SU-DHL-6 (cell line): Measurements from ENCODE around the gene RNASE4.
"Not testable (repeated sequence)": the region's sequence is repeated elsewhere in the genome, so short reads cannot be mapped to it uniquely, and the experiment has no call there.

Source experiments
- H2AFZ ChIP-seq: fragments of 200-600 bp; sonication (generic); 2 replicates; pipeline ENCODE4 v1.6.1; 2014; ENCODE audit warnings: low read depth, mild to moderate bottlenecking, moderate library complexity, mixed read lengths, antibody characterized with exemption, low read length; ENCODE audit not compliant: severe bottlenecking
- H3F3A ChIP-seq: fragments of 200-600 bp; shearing (Covaris generic); 2 replicates; pipeline ENCODE4 v1.6.0; 2016; ENCODE audit warnings: antibody characterized with exemption, mild to moderate bottlenecking; ENCODE audit not compliant: insufficient read depth
- H3K27ac ChIP-seq: fragments of 200-600 bp; sonication (generic); 2 replicates; pipeline ENCODE4 v1.5.1; 2016; ENCODE audit warnings: low read depth, mild to moderate bottlenecking, low read length, moderate library complexity, mixed read lengths
- H3K27me3 ChIP-seq: fragments of 200-600 bp; sonication (generic), shearing (Covaris generic); 2 replicates; pipeline ENCODE4 v1.6.0; 2014; ENCODE audit warnings: mild to moderate bottlenecking, low read length
- H3K36me3 ChIP-seq: fragments of 200-600 bp; sonication (generic); 2 replicates; pipeline ENCODE4 v1.6.1; 2014; ENCODE audit warnings: mild to moderate bottlenecking, low read length, mixed read lengths
- H3K4me2 ChIP-seq: fragments of 300-600, 200-600 bp; shearing (Covaris generic), sonication (generic); 2 replicates; pipeline ENCODE4 v1.6.0; 2014; ENCODE audit warnings: low read length, low read depth, mild to moderate bottlenecking; ENCODE audit not compliant: poor library complexity, severe bottlenecking
- H3K4me3 ChIP-seq: fragments of 200-600 bp; sonication (generic); 2 replicates; pipeline ENCODE4 v1.5.1; 2014; ENCODE audit warnings: antibody characterized with exemption, low read length, mild to moderate bottlenecking, mixed read lengths; ENCODE audit not compliant: insufficient read depth, poor library complexity, severe bottlenecking
- H3K79me2 ChIP-seq: fragments of 200-600 bp; sonication (generic); 2 replicates; pipeline ENCODE4 v1.6.1; 2014; ENCODE audit warnings: mild to moderate bottlenecking, low read length, moderate library complexity; ENCODE audit not compliant: insufficient read depth
- H3K9ac ChIP-seq: fragments of 200-600 bp; sonication (generic); 2 replicates; pipeline ENCODE4 v1.7.0; 2014; ENCODE audit warnings: mild to moderate bottlenecking, low read length
- H3K9me2 ChIP-seq: fragments of 200-600 bp; sonication (generic); replicated peaks from 2 replicates; pipeline ENCODE4 v1.6.1; 2014; ENCODE audit warnings: low read length; ENCODE audit not compliant: insufficient read depth
- H3K9me3 ChIP-seq: fragments of 200-600 bp; sonication (generic); 2 replicates; pipeline ENCODE4 v1.6.1; 2014; ENCODE audit warnings: low read length, mixed read lengths; ENCODE audit not compliant: insufficient read depth
- H4K20me1 ChIP-seq: fragments of 200-600 bp; sonication (generic); 2 replicates; pipeline ENCODE4 v1.6.1; 2014; ENCODE audit warnings: low read depth, mild to moderate bottlenecking, antibody characterized with exemption, low read length, moderate library complexity, mixed read lengths
- CTCF ChIP-seq: fragments of 200-600 bp; sonication (generic); IDR thresholded peaks from one replicate; pipeline ENCODE4 v1.5.1; 2017; ENCODE audit warnings: antibody characterized with exemption, mild to moderate bottlenecking, low read length, moderate library complexity; ENCODE audit not compliant: insufficient read depth, poor library complexity, severe bottlenecking
- EZH2phosphoT487 ChIP-seq: fragments of 200-600 bp; sonication (generic), shearing (Covaris generic); conservative IDR thresholded peaks from 2 replicates; pipeline ENCODE4 v1.6.1; 2018; ENCODE audit warnings: mild to moderate bottlenecking, antibody characterized with exemption, low read length, moderate library complexity, mixed read lengths

Gene RNASE4

GRCh38 chr14:20683891-20684661, at the start of gene RNASE4:
Gene RNASE4 (plus strand): TSS chr14:20684560. CDS start chr14:20699372, 14,812 bp downstream.
- no peaks in the 10 kb centered on the region for H3K36me3 ChIP-seq
- peak within 1 kb of the TSS; percentile 87 for H2AFZ ChIP-seq
- TF ChIP-seq CTCF = no peak
- TF ChIP-seq EZH2phosphoT487 = no peak
- H4K20me1 ChIP-seq = no peaks in the 10 kb centered on the region
- peak within 1 kb of the TSS; percentile 79 for H3K4me2 ChIP-seq
- peak within 1 kb of the TSS; percentile 46 for H3K4me3 ChIP-seq
- H3K9me2 ChIP-seq = no peaks in the 10 kb centered on the region
- H3K27me3 ChIP-seq = no peaks in the 10 kb centered on the region
- peak within 1 kb of the TSS; percentile 84 for H3K27ac ChIP-seq
- H3K9ac ChIP-seq = peak within 1 kb of the TSS; percentile 59
- H3K9me3 ChIP-seq = no peaks in the 10 kb centered on the region
- no peaks in the 10 kb centered on the region for H3K79me2 ChIP-seq
- peaks cover 29% of the 10 kb centered on the region for H3F3A ChIP-seq

- no peaks in the 10 kb centered on the region for H3K36me3 ChIP-seq
Measured at GRCh38 chr14:20641591-20641990, 42.8 kb upstream of the RNASE4 start, which contains the start of gene OR6S1. Gene OR6S1 (minus strand): TSS chr14:20641691. CDS start chr14:20641691, 0 bp downstream.

GRCh38 chr14:20642182-20642581, 42.2 kb upstream of the RNASE4 start:
- H3K27me3 ChIP-seq = no peaks in the 10 kb centered on the region
- H2AFZ ChIP-seq = no peak overlapping the region
- H3F3A ChIP-seq = no peaks in the 10 kb centered on the region
- H3K9ac ChIP-seq = no peak overlapping the region
- no peaks in the 10 kb centered on the region for H4K20me1 ChIP-seq
- H3K9me3 ChIP-seq = no peaks in the 10 kb centered on the region
- no peaks in the 10 kb centered on the region for H3K79me2 ChIP-seq
- H3K9me2 ChIP-seq = no peaks in the 10 kb centered on the region
- TF ChIP-seq EZH2phosphoT487 (no peak), CTCF (no peak)
- H3K4me3 ChIP-seq = no peak overlapping the region
- no peaks in the 10 kb centered on the region for H3K36me3 ChIP-seq
- H3K4me2 ChIP-seq = no peak overlapping the region
- no peak overlapping the region for H3K27ac ChIP-seq

More at GRCh38 chr14:20641591-20641990, 42.8 kb upstream of the RNASE4 start, which contains the start of gene OR6S1:
- no peaks in the 10 kb centered on the region for H3F3A ChIP-seq
- no peak within 1 kb of the TSS for H2AFZ ChIP-seq
- H4K20me1 ChIP-seq = no peaks in the 10 kb centered on the region
- H3K27me3 ChIP-seq = no peaks in the 10 kb centered on the region
- H3K4me3 ChIP-seq = no peak within 1 kb of the TSS
- no peaks in the 10 kb centered on the region for H3K79me2 ChIP-seq
- no peaks in the 10 kb centered on the region for H3K9me3 ChIP-seq
- no peak within 1 kb of the TSS for H3K27ac ChIP-seq
- no peak for TF ChIP-seq EZH2phosphoT487
- TF ChIP-seq CTCF = no peak
- no peak within 1 kb of the TSS for H3K9ac ChIP-seq
- H3K9me2 ChIP-seq = no peaks in the 10 kb centered on the region
- H3K4me2 ChIP-seq = no peak within 1 kb of the TSS

- H3K79me2 ChIP-seq, H3K36me3 ChIP-seq, H4K20me1 ChIP-seq, H3K27ac ChIP-seq, H3K4me3 ChIP-seq, H3F3A ChIP-seq, H2AFZ ChIP-seq, H3K27me3 ChIP-seq, H3K9ac ChIP-seq, H3K9me3 ChIP-seq, H3K4me2 ChIP-seq, H3K9me2 ChIP-seq: not testable (repeated sequence)
Measured at GRCh38 chr14:20642755-20643154, 41.6 kb upstream of the RNASE4 start.
